Activated CD4-positive, CD25-positive, alpha-beta regulatory T cell (primary cell): Measurements from ENCODE around the gene UBE2J2.
"Not testable (repeated sequence)": the region's sequence is repeated elsewhere in the genome, so short reads cannot be mapped to it uniquely, and the experiment has no call there.

Experiments
- DNase-seq, 4 experiments: peaks; one replicate each; lab custom pipeline; 2025; lab: John Stamatoyannopoulos, UW

The UBE2J2 gene

GRCh38 chr1:1273512-1274298 lies at the start of gene UBE2J2:
TSS of gene UBE2J2 (minus strand) at chr1:1273854. CDS start at chr1:1267992, 5,862 bp downstream.
- peak; percentile 88 to 95 (median 91) for DNase-seq

DNA sequence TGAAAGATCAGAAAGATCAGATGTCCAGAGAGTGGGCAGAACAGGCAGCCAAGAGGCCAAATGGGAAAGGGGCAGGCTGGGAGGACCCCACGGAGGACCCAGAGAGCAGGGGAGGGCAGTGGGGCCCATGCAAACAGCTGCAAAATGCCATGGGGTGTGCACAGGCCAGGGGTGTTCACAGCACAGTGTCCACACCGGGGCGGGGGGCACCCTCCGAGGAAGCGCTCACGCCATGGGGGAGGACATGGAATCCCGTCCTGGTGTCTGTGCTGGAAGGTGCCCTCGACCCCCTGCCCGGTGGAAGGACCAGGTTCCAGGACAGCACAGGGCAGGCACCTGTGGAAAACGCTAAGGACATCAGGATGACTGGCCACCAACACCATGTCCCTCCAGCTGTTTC lies 49.3 kb upstream of the UBE2J2 start:
- no peak for DNase-seq

GRCh38 chr1:1322418-1322817 lies 48.8 kb upstream of the UBE2J2 start:
- DNase-seq: no peak

GRCh38 chr1:1321477-1321876 lies 47.8 kb upstream of the UBE2J2 start:
- DNase-seq: no peak

- no peak for DNase-seq
Measured at GRCh38 chr1:1320666-1321448, 47.2 kb upstream of the UBE2J2 start.

DNA sequence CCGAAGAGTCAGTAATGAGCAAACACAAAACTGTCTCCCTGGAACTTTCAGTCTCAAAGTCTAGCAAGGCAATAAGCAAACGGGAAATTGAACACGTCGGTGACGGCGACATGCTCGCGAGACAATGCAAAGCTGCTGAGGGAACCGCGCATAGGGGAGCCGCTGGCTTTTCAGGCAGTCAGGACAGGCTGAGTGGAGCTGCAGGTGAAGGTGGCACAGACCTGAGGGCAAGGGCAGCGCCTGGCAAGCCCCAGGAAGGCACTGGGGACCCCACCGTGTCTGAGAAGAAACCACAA lies 45.9 kb upstream of the UBE2J2 start:
- no peak for DNase-seq

GRCh38 chr1:1318777-1319645 lies 45.4 kb upstream of the UBE2J2 start:
- DNase-seq: no peak

DNA sequence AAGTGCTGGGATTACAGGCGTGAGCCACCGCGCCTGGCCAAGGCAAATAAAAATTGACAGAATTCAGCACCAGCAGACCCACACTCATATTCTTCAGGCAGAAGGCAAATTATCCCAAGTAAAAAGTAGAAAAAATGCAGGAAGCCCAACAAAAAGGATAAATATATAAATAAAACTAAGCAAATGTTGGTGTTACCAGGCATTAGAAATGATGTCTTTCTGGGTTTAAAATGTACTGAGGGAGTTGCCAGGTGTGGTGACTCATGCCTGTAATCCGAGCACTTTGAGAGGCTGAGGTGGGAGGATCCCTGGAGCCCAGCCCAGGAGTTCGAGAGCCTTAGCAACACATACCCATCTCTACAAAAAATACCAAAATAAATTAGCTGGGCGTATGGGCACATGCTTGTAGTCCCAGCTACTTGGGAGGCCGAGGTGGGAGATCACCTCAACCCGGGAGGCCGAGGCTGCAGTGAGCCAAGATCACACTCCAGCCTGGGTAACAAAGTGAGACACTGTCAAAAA lies 44.5 kb upstream of the UBE2J2 start:
- DNase-seq: no peak

DNA sequence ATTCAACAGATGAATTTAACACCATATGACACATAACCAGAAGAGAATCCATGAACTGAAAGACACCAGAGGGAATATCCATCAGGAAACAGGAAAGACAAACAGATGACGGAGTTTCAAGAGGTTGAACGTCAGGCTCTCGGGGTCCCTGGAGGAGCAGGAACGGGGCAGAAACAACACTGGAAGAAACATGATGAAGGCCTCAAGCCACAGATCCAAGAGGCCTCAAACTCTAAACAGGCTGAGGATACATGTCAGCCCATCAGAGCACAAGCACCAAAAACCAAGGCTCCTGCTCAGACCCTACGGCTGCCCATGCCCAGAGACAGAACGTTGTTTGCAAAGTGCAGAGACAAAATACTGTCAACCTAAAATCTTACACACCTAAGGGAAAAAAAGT lies 43.8 kb upstream of the UBE2J2 start:
- DNase-seq: no peak

GRCh38 chr1:1316199-1316598 lies 42.5 kb upstream of the UBE2J2 start:
- DNase-seq: not testable (repeated sequence)

GRCh38 chr1:1315435-1315954 lies 41.8 kb upstream of the UBE2J2 start:
- DNase-seq: no peak

DNA sequence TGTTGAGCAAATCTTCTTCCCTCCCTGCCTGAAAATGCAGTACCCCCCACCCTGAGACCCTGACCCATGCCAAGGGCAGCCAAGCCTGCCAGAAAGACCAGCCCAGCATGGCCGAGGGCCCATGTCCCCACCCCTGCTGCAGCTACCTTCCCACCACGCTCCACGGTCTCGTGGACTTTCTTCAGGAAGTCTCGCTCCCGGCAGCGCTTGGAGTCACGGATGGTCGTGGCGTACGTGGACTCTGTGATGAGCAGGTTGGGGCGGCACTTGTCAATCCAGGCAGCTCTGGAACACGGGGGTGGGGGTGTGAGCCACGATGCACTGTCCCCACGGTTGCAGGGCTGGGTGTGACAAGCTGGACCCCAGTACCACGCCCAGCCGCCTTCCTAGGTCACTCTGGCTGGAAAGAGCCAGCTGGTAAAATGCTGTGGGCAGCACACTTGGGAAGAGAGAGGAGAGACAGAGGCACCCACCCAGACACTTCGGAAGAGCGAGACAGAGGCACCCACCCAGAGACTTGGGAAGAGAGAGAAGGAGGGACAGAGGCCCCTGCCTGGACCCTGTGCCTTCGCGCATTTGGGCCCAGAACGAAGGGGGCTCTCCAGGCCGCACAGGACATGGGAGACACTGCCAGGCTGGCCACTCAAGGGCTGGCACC lies 41.2 kb upstream of the UBE2J2 start:
- DNase-seq: no peak

- DNase-seq: no peak
Measured at GRCh38 chr1:1314237-1314586, 40.6 kb upstream of the UBE2J2 start.

DNA sequence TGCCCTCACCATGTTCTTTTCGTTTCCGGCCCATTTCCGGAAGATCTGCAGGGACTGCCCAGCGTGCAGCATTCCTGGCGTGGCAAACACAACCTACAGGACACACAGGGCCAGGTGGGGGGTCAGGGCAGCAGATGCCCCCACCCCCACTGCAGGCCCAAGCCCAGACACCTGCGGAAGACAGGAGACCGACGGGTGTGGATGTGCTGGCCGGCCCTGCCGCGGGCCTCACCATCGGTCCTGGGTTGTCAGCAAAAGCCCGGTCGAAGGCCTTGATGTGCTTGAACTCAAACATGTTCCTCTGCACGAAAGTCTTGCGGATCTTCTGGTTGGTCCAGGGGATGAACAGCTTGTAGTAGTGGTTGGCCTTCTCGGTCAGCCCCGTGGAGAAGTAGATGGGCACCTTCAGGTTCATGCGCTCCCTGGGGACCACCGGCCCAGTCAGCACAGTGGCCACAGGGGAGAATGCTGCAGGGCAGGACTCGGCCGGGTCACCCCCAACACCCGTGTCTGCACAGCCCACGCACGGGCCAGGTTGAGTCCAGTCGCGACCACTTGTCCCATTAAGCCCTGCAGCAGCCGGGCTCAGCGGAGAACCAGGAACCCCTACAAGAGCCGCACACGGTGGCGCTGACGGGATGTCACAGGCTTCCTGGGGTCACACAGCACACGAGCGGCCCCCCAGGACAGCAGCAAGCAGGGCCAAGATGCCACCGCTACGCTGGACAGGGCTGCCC lies 40.0 kb upstream of the UBE2J2 start:
- no peak for DNase-seq

- DNase-seq: no peak
Measured at GRCh38 chr1:1312450-1313314, 39.0 kb upstream of the UBE2J2 start.

- no peak for DNase-seq
Measured at GRCh38 chr1:1311107-1312104, 37.8 kb upstream of the UBE2J2 start.

DNA sequence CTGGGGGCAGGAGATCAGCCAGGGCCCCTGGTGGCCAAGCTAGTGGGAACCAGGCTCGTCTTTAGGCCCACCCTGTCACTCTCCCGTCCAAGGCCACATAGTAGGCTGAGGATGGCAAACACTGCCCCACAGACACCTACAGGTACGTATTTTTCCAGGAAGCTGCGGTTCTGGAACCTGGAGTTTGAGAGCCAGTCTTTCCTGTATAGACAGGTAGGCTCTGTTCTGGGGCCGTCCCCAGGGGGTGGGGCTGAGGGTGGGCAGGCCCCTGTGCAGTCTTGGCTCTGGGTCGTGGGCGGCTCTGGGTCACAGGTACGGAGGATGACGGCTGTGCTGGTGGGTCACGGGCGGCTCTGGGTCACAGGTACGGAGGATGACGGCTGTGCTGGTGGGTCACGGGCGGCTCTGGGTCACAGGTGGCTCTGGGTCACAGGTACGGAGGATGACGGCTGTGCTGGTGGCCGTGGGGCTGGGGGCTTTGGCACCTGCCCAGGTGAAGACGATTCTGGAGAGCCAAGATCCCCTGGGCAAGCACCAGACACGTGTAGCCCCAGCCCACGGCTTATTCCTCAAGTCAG lies 36.9 kb upstream of the UBE2J2 start:
- no peak for DNase-seq

DNA sequence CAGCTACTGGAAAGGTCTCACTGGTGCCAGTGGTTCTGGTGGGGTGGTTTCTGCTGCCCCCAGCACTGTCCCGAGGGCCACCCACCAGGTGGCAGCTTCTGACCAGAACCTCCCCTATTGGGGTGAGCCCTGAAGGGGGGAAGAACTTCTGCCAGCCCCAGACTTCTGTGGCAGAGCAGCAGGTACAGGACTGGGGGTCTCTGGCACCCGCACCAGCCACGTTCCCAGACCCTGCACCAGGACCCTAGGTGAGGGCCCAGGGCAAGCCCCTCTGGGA lies 36.4 kb upstream of the UBE2J2 start:
- no peak for DNase-seq
